HEK293T (cell line): ENCODE data around the gene OOSP3.

Source experiments
- CTCF ChIA-PET: fragments of 350-600 bp; formaldehyde crosslinking; extraction: SDS; loops from one replicate; lab custom pipeline; 2021; ENCODE audit warnings: antibody characterized with exemption, inconsistent platforms; lab: Yijun Ruan, JAX
- POLR2A ChIA-PET: fragments of 350-600 bp; formaldehyde crosslinking; extraction: SDS; loops from one replicate; lab custom pipeline; 2020; ENCODE audit warnings: antibody characterized with exemption, inconsistent platforms; lab: Yijun Ruan, JAX
- DNase-seq: peaks from one replicate; pipeline ENCODE4 v3.0.0; 2012; ENCODE audit warnings: mixed read lengths; ENCODE audit errors: extremely low spot score
- ARNT ChIP-seq: fragments of 450-650 bp; IDR thresholded peaks from 2 replicates; pipeline ENCODE4 v1.6.1; 2017; ENCODE audit warnings: mild to moderate bottlenecking
- BHLHE40 ChIP-seq: fragments of 450-650 bp; IDR thresholded peaks from 2 replicates; pipeline ENCODE4 v1.6.1; 2016; ENCODE audit warnings: mild to moderate bottlenecking, moderate library complexity, borderline replicate concordance
- CTBP1 ChIP-seq: fragments of 450-650 bp; IDR thresholded peaks from 2 replicates; pipeline ENCODE4 v1.6.1; 2016; ENCODE audit warnings: borderline replicate concordance
- ELF4 ChIP-seq: fragments of 450-650 bp; IDR thresholded peaks from 2 replicates; pipeline ENCODE4 v1.6.1; 2017; ENCODE audit warnings: antibody characterized with exemption
- FOXA1 ChIP-seq: fragments of 450-650 bp; IDR thresholded peaks from 2 replicates; pipeline ENCODE4 v1.6.1; 2016; ENCODE audit warnings: mild to moderate bottlenecking
- FOXK2 ChIP-seq: fragments of 450-650 bp; IDR thresholded peaks from 2 replicates; pipeline ENCODE4 v1.6.1; 2016; ENCODE audit warnings: mild to moderate bottlenecking
- FOXM1 ChIP-seq: fragments of 450-650 bp; IDR thresholded peaks from 2 replicates; pipeline ENCODE4 v1.6.1; 2017; ENCODE audit warnings: mild to moderate bottlenecking, borderline replicate concordance
- HDGF ChIP-seq: fragments of 450-650 bp; IDR thresholded peaks from 2 replicates; pipeline ENCODE4 v1.6.1; 2017; ENCODE audit warnings: antibody characterized with exemption, borderline replicate concordance
- L3MBTL2 ChIP-seq: fragments of 450-650 bp; conservative IDR thresholded peaks from 2 replicates; pipeline ENCODE4 v1.6.1; 2016; ENCODE audit warnings: mild to moderate bottlenecking
- LEF1 ChIP-seq: fragments of 450-650 bp; IDR thresholded peaks from 2 replicates; pipeline ENCODE4 v1.6.1; 2017; ENCODE audit warnings: mild to moderate bottlenecking, borderline replicate concordance
- NFRKB ChIP-seq: fragments of 450-650 bp; IDR thresholded peaks from 2 replicates; pipeline ENCODE4 v1.6.1; 2016; ENCODE audit warnings: mild to moderate bottlenecking, moderate library complexity
- SP1 ChIP-seq: fragments of 450-650 bp; IDR thresholded peaks from 2 replicates; pipeline ENCODE4 v1.6.1; 2017
- SUZ12 ChIP-seq: fragments of 450-650 bp; IDR thresholded peaks from 2 replicates; pipeline ENCODE4 v1.6.1; 2016; ENCODE audit warnings: mild to moderate bottlenecking
- TARDBP ChIP-seq: fragments of 450-650 bp; IDR thresholded peaks from 2 replicates; pipeline ENCODE4 v1.6.1; 2016
- ZNF384 ChIP-seq: fragments of 450-650 bp; IDR thresholded peaks from 2 replicates; pipeline ENCODE4 v1.6.1; 2016
- TF ChIP-seq, protein P1 (sequence below): fragments of 450-650 bp; IDR thresholded peaks from 2 replicates; pipeline ENCODE4 v1.6.1; 2016

OOSP3 gene

DNA sequence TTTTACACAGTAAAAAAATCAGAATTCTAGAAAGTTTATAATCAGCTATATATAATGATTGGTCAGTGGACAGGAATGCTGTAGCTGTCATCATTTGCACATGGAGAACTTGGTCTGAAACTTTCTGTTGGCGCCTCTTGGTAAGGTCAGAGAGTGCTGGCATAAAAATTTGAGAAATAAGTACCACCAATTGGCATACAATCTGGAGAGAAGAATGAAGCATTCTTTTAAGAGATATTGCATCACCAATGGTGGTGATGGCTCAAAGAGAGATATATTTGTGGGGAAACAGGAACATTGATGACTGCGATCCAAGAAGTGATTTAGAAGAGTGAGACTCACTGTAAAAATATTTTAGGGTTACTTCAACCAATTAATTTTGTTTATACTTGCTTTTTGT is 39.9 kb downstream of the OOSP3 start:
- ChIA-PET POLR2A (no interaction called here), CTCF (interaction anchor here (0.6 to 2.0 kb wide), 7 partner anchors 9 to 369 kb away, joined by 3 to 8 read pairs (median 3); no protein-coding TSS in a partner anchor)
- TF ChIP-seq SUZ12 (no peak), ZNF384 (no peak), ELF4 (no peak), L3MBTL2 (no peak)
- no peak for DNase-seq

DNA sequence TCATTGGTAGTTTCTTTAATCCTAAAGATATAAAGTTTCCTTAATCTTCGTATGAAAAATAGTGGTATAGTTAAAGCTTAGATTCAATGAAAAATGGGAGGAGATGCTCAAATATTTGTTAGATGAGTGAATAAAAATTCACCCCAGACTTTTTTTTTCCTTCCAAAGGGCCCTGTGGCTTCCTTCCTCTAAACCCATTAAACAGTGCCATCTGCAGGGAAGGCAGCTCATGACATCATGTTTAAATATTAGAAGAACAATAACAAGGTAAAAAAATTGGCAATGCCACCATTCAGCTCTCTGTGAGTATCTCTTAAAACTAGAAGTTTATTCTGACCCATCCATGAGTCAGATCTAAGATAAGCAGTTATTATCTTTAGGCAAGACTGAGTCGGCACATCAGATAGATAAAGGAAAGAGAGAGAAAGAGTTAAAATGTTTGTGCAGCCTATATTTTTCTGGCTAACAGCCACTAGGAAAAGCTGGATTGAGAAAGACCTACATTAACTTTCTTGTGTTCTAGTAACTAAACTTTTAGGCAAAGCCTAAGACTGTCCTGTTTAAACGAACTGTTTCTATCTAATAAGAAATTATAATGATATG is 40.5 kb downstream of the OOSP3 start:
- POLR2A ChIA-PET: no interaction called here
- TF ChIP-seq TARDBP (no peak), SUZ12 (no peak), ELF4 (no peak), ZNF384 (0 out of 2 replicates have a peak, but pooled peaks have one; percentile 41), BHLHE40 (no peak), CTBP1 (no peak)
- CTCF ChIA-PET: interaction anchor here (0.6 to 2.0 kb wide), 7 partner anchors 9 to 370 kb away, joined by 3 to 8 read pairs (median 3); no protein-coding TSS in a partner anchor
- peak; percentile 15 for DNase-seq

DNA sequence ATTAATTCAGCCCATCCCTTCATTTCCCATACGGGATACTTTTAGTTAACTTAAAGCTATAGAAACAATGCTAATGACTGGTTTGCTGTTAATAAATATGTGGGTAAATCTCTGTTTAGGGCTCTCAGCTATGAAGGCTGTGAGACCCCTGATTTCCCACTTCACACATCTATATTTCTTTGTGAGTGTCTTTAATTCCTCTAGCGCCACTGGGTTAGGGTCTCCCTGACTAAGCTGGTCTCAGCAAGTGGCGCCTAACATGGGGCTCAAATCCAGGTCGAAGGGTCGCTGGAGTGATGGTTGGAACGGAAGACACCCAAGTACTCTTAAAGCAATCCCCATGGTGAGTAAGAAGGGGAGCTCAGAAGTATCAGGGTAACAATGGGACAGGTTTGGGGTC is 45.2 kb downstream of the OOSP3 start:
- CTCF ChIA-PET: no interaction called here
- TF ChIP-seq, protein P1, sequence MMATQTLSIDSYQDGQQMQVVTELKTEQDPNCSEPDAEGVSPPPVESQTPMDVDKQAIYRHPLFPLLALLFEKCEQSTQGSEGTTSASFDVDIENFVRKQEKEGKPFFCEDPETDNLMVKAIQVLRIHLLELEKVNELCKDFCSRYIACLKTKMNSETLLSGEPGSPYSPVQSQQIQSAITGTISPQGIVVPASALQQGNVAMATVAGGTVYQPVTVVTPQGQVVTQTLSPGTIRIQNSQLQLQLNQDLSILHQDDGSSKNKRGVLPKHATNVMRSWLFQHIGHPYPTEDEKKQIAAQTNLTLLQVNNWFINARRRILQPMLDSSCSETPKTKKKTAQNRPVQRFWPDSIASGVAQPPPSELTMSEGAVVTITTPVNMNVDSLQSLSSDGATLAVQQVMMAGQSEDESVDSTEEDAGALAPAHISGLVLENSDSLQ: no peak
- TF ChIP-seq BHLHE40 (no peak), FOXM1 (no peak), FOXK2 (no peak), NFRKB (no peak), ELF4 (no peak), SP1 (no peak), L3MBTL2 (no peak), FOXA1 (no peak), ZNF384 (no peak), TARDBP (no peak), LEF1 (no peak), HDGF (no peak), SUZ12 (no peak), ARNT (no peak)
- POLR2A ChIA-PET: no interaction called here
- DNase-seq: no peak

DNA sequence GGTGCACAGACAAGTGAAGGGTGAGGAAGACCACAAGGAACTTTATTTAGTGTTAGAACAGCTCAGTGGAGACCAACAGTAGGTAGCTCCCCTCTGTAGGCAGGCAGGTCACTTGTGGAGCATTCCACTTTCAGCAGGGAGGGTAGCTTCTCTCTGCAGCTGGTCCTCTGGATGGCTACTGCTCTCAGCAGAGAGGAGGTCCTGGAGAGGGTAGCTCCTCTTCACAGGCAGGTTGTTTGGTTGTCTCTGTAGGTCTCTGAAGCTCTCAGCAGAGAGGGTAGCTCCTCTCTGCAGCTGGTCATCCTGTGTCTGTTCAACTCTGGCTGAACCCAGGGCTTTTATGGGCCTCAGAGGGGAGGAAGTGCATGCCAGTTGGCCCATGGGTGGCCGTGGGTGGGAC is 53.1 kb downstream of the OOSP3 start:
- TF ChIP-seq SP1 (no peak), FOXK2 (no peak), ZNF384 (no peak), L3MBTL2 (no peak), FOXA1 (no peak), ARNT (no peak), BHLHE40 (no peak), SUZ12 (no peak), NFRKB (no peak), LEF1 (no peak), ELF4 (no peak), TARDBP (no peak), HDGF (no peak)
- TF ChIP-seq, protein P1: no peak
- ChIA-PET POLR2A (no interaction called here), CTCF (interaction anchor here (1.9 kb wide), 1 partner anchor 12 kb away, joined by 8 read pairs; no protein-coding TSS in a partner anchor)
- DNase-seq: no peak

DNA sequence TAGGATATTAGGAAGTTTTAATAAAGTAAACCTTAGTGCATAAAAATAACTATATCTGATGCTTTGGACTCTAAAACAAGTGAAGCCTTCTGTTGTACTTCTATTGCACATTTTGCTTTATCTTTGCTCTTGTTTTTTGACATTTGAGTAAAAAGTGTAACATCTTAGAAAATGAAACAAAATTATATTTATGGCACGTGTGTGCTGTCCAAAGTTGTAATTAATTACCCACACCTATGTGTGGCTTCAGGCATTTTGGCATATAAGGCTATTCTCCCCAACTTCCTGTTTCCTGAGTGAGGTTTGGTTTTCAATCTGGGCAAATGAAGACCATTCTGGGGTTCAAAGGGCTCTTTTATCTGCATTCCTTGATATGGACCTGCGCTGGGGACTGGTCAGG is 59.5 kb downstream of the OOSP3 start, which contains the start of gene OOSP1:
OOSP1 (plus strand) TSS at position 301 of the 400 bp plus-strand sequence; CDS start at position 324, 23 bp downstream.
- ChIA-PET CTCF (no interaction called here), POLR2A (no interaction called here)
- TF ChIP-seq SP1 (no peak), BHLHE40 (no peak), LEF1 (no peak), HDGF (no peak), ELF4 (no peak), ARNT (no peak)
- DNase-seq: no peak

DNA sequence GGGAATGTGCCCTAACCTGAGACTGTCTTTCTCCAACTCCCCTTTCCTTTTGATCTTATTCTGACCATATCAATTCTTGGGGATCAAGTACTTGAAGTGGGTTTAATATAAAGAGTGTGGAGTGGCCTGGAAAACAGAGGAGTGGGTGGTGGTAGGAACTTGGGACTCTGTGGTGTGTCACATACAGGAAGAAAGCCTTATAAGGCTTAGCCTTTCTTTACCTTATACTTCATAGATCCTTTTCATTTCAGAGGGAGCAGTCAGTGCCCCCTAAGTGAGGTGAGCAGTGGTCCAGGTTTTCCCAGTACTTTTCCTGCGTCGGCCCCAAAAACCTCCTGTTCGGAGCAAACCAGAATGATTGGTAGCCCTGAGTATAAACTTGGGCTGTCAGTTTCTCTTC is 60.1 kb downstream of the OOSP3 start:
- DNase-seq: no peak
- TF ChIP-seq SUZ12 (no peak), SP1 (no peak), FOXK2 (no peak), NFRKB (no peak), CTBP1 (no peak), ZNF384 (no peak), L3MBTL2 (no peak), FOXA1 (no peak), ELF4 (no peak), TARDBP (no peak), HDGF (no peak), BHLHE40 (no peak), ARNT (no peak), LEF1 (no peak)
- TF ChIP-seq, protein P1: no peak
- ChIA-PET CTCF (no interaction called here), POLR2A (no interaction called here)

DNA sequence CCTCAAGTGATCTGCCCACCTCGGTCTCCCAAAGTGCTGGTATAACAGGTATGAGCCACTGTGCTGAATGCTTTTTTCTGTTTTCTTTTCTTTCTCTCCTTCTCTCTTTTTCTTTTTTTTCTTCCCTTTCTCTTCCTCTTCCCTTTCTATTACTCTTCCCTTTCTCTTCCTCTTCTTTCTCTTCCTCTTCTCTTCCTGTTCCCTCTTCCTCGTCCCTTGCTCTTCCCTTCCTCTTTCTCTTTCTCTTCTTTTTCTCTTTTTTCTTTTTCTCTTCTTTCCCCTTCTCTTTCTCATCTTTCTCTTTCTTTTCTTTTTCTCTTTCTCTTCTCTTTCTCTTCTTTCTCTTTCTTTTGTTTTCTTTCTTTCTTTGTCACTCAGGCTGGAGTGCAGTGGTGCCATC is 60.9 kb downstream of the OOSP3 start:
- TF ChIP-seq FOXA1: no peak
- DNase-seq: no peak
- ChIA-PET CTCF (no interaction called here), POLR2A (no interaction called here)
